H1 (cell line): Measurements from ENCODE around the gene ERLEC1. TPM values are rescaled to one million over a fixed set of nuclear protein-coding genes. Genes with fewer than 3 reads are reported as not detected.

Experiments used
- CTCF ChIA-PET: fragments of 300-600 bp; sonication (Branson Sonifier 250); formaldehyde crosslinking; loops from one replicate; lab custom pipeline; 2021; ENCODE audit not compliant: partially characterized antibody; lab: Charles Lee
- POLR2A ChIA-PET: fragments of 300-600 bp; sonication (Branson Sonifier 250); formaldehyde crosslinking; loops from one replicate; lab custom pipeline; 2021; ENCODE audit warnings: inconsistent platforms; ENCODE audit not compliant: partially characterized antibody; lab: Charles Lee
- DNase-seq, 2 experiments: peaks; one replicate each; pipeline versions ENCODE4 v3.0.0 to v3.0.0-alpha.2; 2010 to 2022; ENCODE audit warnings: low spot score in 2 of 2, low read depth in 1 of 2, mixed read lengths in 1 of 2
- FAIRE-seq: peaks from 2 replicates; lab custom pipeline; 2011; peaks lifted over from hg19 to GRCh38; lab: Jason Lieb, UNC
- H2AFZ ChIP-seq: 2 replicates; pipeline ENCODE4 v1.8.1; 2012; ENCODE audit warnings: low read length, inconsistent platforms
- H2AK5ac ChIP-seq: 2 replicates; pipeline ENCODE4 v1.6.1; 2013; ENCODE audit warnings: low read depth, low read length
- H2BK120ac ChIP-seq: replicated peaks from 2 replicates; pipeline ENCODE3; 2013; ENCODE audit warnings: low read depth, low read length, inconsistent platforms
- H2BK12ac ChIP-seq: 2 replicates; pipeline ENCODE4 v1.6.1; 2013; ENCODE audit warnings: low read depth, low read length
- H2BK15ac ChIP-seq: 2 replicates; pipeline ENCODE4 v1.6.1; 2013; ENCODE audit warnings: low read length
- H2BK20ac ChIP-seq: 2 replicates; pipeline ENCODE4 v1.6.1; 2013; ENCODE audit warnings: low read length
- H2BK5ac ChIP-seq: 2 replicates; pipeline ENCODE4 v1.6.1; 2013; ENCODE audit warnings: low read depth, low read length
- H3K14ac ChIP-seq: 2 replicates; pipeline ENCODE4 v1.6.1; 2013; ENCODE audit warnings: inconsistent platforms; ENCODE audit not compliant: insufficient read length
- H3K18ac ChIP-seq: 2 replicates; pipeline ENCODE4 v1.6.1; 2013; ENCODE audit warnings: low read length; ENCODE audit errors: extremely low read depth
- H3K23ac ChIP-seq: 2 replicates; pipeline ENCODE4 v1.6.1; 2013; ENCODE audit warnings: inconsistent platforms; ENCODE audit not compliant: insufficient read length
- H3K23me2 ChIP-seq: 2 replicates; pipeline ENCODE4 v1.6.1; 2013; ENCODE audit warnings: low read depth, low read length
- H3K27ac ChIP-seq: 2 replicates; pipeline ENCODE4 v1.6.1; 2011; ENCODE audit warnings: low read depth, low read length, inconsistent platforms
- H3K27me3 ChIP-seq, 4 experiments: replicated peaks in 1 of 4; 1 replicate in 1 of 4; 2 replicates in 3 of 4; pipeline versions ENCODE4 v1.6.1 to v1.8.1; 2011 to 2013; ENCODE audit warnings: low read length in 3 of 4, mild to moderate bottlenecking in 3 of 4, inconsistent platforms in 2 of 4, mixed read lengths in 2 of 4, moderate library complexity in 1 of 4; ENCODE audit not compliant: control insufficient read depth in 3 of 4, insufficient read depth in 3 of 4; ENCODE audit errors: extremely low read depth in 1 of 4
- H3K36me3 ChIP-seq, 4 experiments: 2 replicates each; pipeline versions ENCODE4 v1.6.1 to v1.8.1; 2011 to 2013; ENCODE audit warnings: mild to moderate bottlenecking in 4 of 4, low read length in 3 of 4, moderate library complexity in 2 of 4, control low read depth in 1 of 4, inconsistent platforms in 1 of 4; ENCODE audit not compliant: insufficient read depth in 4 of 4, control insufficient read depth in 2 of 4
- H3K4ac ChIP-seq: replicated peaks from 2 replicates; pipeline ENCODE3; 2013; ENCODE audit warnings: low read length, low read depth, mixed read lengths, inconsistent platforms; ENCODE audit not compliant: insufficient read length
- H3K4me1 ChIP-seq, 4 experiments: replicated peaks in 1 of 4; 1 replicate in 1 of 4; 2 replicates in 3 of 4; pipeline versions ENCODE4 v1.6.1 to v1.8.1; 2011 to 2013; ENCODE audit warnings: low read length in 3 of 4, inconsistent platforms in 2 of 4, mixed read lengths in 1 of 4; ENCODE audit not compliant: insufficient read depth in 4 of 4, control insufficient read depth in 3 of 4
- H3K4me2 ChIP-seq, 2 experiments: 2 replicates each; pipeline versions ENCODE4 v1.6.1 to v1.8.1; 2011 to 2013; ENCODE audit warnings: low read depth in 2 of 2, low read length in 2 of 2, control low read depth in 1 of 2, inconsistent platforms in 1 of 2, mild to moderate bottlenecking in 1 of 2; ENCODE audit not compliant: insufficient read depth in 1 of 2
- H3K4me3 ChIP-seq, 4 experiments: fragments of 200-600, 300-600 bp in 1 of 4; sonication (generic), shearing (Covaris generic), sonication (Bioruptor Twin) in 1 of 4; 2 replicates each; pipeline versions ENCODE4 v1.5.1 to v1.8.1; 2011 to 2016; ENCODE audit warnings: low read length in 4 of 4, low read depth in 3 of 4, control low read depth in 2 of 4, inconsistent platforms in 2 of 4, mild to moderate bottlenecking in 2 of 4, mixed read lengths in 1 of 4, moderate library complexity in 1 of 4; ENCODE audit not compliant: insufficient read depth in 2 of 4; ENCODE audit errors: extremely low read depth in 1 of 4
- H3K56ac ChIP-seq: replicated peaks from 2 replicates; pipeline ENCODE3; 2013; ENCODE audit warnings: low read depth, mild to moderate bottlenecking, mixed read lengths, low read length, inconsistent platforms; ENCODE audit not compliant: insufficient read length
- H3K79me1 ChIP-seq: 2 replicates; pipeline ENCODE4 v1.6.1; 2013; ENCODE audit warnings: low read depth, low read length, control low read depth
- H3K79me2 ChIP-seq, 2 experiments: 2 replicates each; pipeline versions ENCODE4 v1.6.1 to v1.8.1; 2012 to 2013; ENCODE audit warnings: low read length in 2 of 2, mild to moderate bottlenecking in 2 of 2, inconsistent platforms in 1 of 2; ENCODE audit not compliant: insufficient read depth in 2 of 2, control insufficient read depth in 1 of 2
- H3K9ac ChIP-seq, 4 experiments: replicated peaks in 1 of 4; 1 replicate in 1 of 4; 2 replicates in 3 of 4; pipeline versions ENCODE4 v1.6.1 to v1.8.1; 2011 to 2013; ENCODE audit warnings: low read depth in 3 of 4, low read length in 3 of 4, control low read depth in 2 of 4, mild to moderate bottlenecking in 2 of 4, moderate library complexity in 2 of 4, inconsistent platforms in 1 of 4; ENCODE audit errors: extremely low read depth in 1 of 4
- H3K9me3 ChIP-seq, 2 experiments: 2 replicates each; pipeline versions ENCODE4 v1.6.1 to v1.8.1; 2012 to 2013; ENCODE audit warnings: mild to moderate bottlenecking in 2 of 2, moderate library complexity in 2 of 2, control low read depth in 1 of 2, inconsistent platforms in 1 of 2, low read depth in 1 of 2, low read length in 1 of 2, mixed read lengths in 1 of 2; ENCODE audit not compliant: insufficient read depth in 2 of 2
- H4K20me1 ChIP-seq, 2 experiments: replicated peaks in 1 of 2; 2 replicates each; pipeline versions ENCODE3 to v1.8.1; 2011 to 2013; ENCODE audit warnings: inconsistent platforms in 2 of 2, low read length in 2 of 2, mild to moderate bottlenecking in 1 of 2; ENCODE audit not compliant: insufficient read depth in 2 of 2, control insufficient read depth in 1 of 2
- H4K5ac ChIP-seq: 2 replicates; pipeline ENCODE4 v1.6.1; 2013; ENCODE audit warnings: low read length, low read depth, mixed read lengths, inconsistent platforms; ENCODE audit not compliant: insufficient read length
- H4K8ac ChIP-seq: 2 replicates; pipeline ENCODE4 v1.8.0; 2013; ENCODE audit warnings: mild to moderate bottlenecking, moderate library complexity, low read length, inconsistent platforms; ENCODE audit not compliant: insufficient read depth; ENCODE audit errors: extremely low read depth
- H4K91ac ChIP-seq: replicated peaks from 2 replicates; pipeline ENCODE3; 2013; ENCODE audit warnings: low read length, mixed read lengths, inconsistent platforms; ENCODE audit not compliant: insufficient read length
- CTBP2 ChIP-seq: IDR thresholded peaks from 2 replicates; pipeline ENCODE4 v1.7.0; 2011; ENCODE audit warnings: borderline replicate concordance, mild to moderate bottlenecking, moderate library complexity, mixed read lengths, low read length; ENCODE audit not compliant: insufficient read depth, insufficient read length
- KDM1A ChIP-seq: fragments of 200-600, 300-600 bp; sonication (generic); IDR thresholded peaks from 2 replicates; pipeline ENCODE4 v1.7.1; 2016; ENCODE audit warnings: mild to moderate bottlenecking, low read length, borderline replicate concordance
- POLR2AphosphoS5 ChIP-seq: IDR thresholded peaks from 2 replicates; pipeline ENCODE4 v1.6.1; 2011; ENCODE audit warnings: low read depth, low read length
- WGBS, 2 experiments: shearing (Covaris generic) in 1 of 2; methylation state at CpG; one replicate each; pipeline versions ENCODE4 v1.1.6 to v1.1.7; 2013 to 2015; ENCODE audit warnings: low lambda C conversion rate in 2 of 2, mixed read lengths in 2 of 2, inconsistent platforms in 1 of 2, low coverage in 1 of 2, missing lambda C conversion rate in 1 of 2; ENCODE audit not compliant: insufficient replicate concordance in 2 of 2, insufficient coverage in 1 of 2, insufficient read length in 1 of 2; ENCODE audit errors: extremely low coverage in 1 of 2, missing lambda C conversion rate in 1 of 2; 5-methylcytosine and 5-hydroxymethylcytosine counted together
- polyA plus RNA-seq, 7 experiments: library from polyadenylated mRNA; depleted of rRNA in 3 of 7; stranded (reverse) in 5 of 7; unstranded in 2 of 7; fragments of >200 nt in 5 of 7; fragments of 200-250 nt in 2 of 7; gene quantifications; 1 replicate in 5 of 7; 2 replicates in 1 of 7; 4 replicates in 1 of 7; pipeline versions ENCODE4 v1.2.1 to v1.2.3, GENCODE V29; 2011 to 2013; ENCODE audit warnings: missing spikeins in 2 of 7, mixed read lengths in 2 of 7
- total RNA-seq: library from RNA; stranded (reverse); fragmentation: NEBNext Ultra II Directional; extraction: Animal tissue kit (Norgen Biotek cat#: 25700); gene quantifications from 2 replicates; pipeline ENCODE4 v1.2.1, GENCODE V29; 2021

Gene ERLEC1
- total and polyA plus RNA-seq, 2 of the 8 experiments (the other 6 are each of a cell fraction or from before 2014, with no cell fraction given): 12.9 to 26.7 TPM

GRCh38 chr2:53820048-53820447 lies 33.2 kb downstream of the ERLEC1 start:
- no peak overlapping the region for H3K14ac ChIP-seq
- no peaks in the 10 kb centered on the region for H4K20me1 ChIP-seq
- DNase-seq (no peak), FAIRE-seq (no peak)
- H3K4me1 ChIP-seq: no peaks in the 10 kb centered on the region
- H3K23ac ChIP-seq: no peak overlapping the region
- H3K36me3 ChIP-seq: peaks cover 0 to 9% (median under 1%) of the 10 kb centered on the region in 4 experiments; a peak in 4 of 8 replicates
- no peak overlapping the region for H3K4me3 ChIP-seq
- no peak overlapping the region for H2BK15ac ChIP-seq
- ChIA-PET CTCF (interaction anchor here (0.7 to 1.9 kb wide), 2 partner anchors 17 to 51 kb away, joined by 3 to 6 read pairs; no protein-coding TSS in a partner anchor), POLR2A (interaction anchor here (1.1 to 1.4 kb wide), 4 partner anchors 9 to 70 kb away, joined by 3 to 7 read pairs (median 3); no protein-coding TSS in a partner anchor)
- no peak overlapping the region for H2AFZ ChIP-seq
- no peak overlapping the region for H3K18ac ChIP-seq
- no peaks in the 10 kb centered on the region for H3K79me2 ChIP-seq
- H3K79me1 ChIP-seq: no peaks in the 10 kb centered on the region
- no peak overlapping the region for H4K91ac ChIP-seq
- TF ChIP-seq POLR2AphosphoS5: no peak
- no peak for TF ChIP-seq CTBP2
- no peak for TF ChIP-seq KDM1A
- H2BK120ac ChIP-seq: no peak overlapping the region
- no peak overlapping the region for H3K4ac ChIP-seq
- H3K56ac ChIP-seq: no peak overlapping the region
- H2AK5ac ChIP-seq: no peak overlapping the region
- H3K4me2 ChIP-seq: no peak overlapping the region
- no peak overlapping the region for H3K9ac ChIP-seq
- 93% methylated on average over 9 of the region's 9 CpGs; no CpG with 5 or more reads in 1 of the 2 experiments for WGBS, 2 experiments
- H4K8ac ChIP-seq: no peak overlapping the region
- H3K27me3 ChIP-seq: no peaks in the 10 kb centered on the region
- H2BK12ac ChIP-seq: no peak overlapping the region
- H2BK5ac ChIP-seq: no peak overlapping the region
- H3K9me3 ChIP-seq: no peaks in the 10 kb centered on the region
- no peaks in the 10 kb centered on the region for H3K23me2 ChIP-seq
- no peak overlapping the region for H2BK20ac ChIP-seq
- no peak overlapping the region for H3K27ac ChIP-seq
- H4K5ac ChIP-seq: no peak overlapping the region
